Mesendoderm (in vitro differentiated cells): ENCODE results near the gene TMEM179.

Source experiments
- DNase-seq: peaks from one replicate; pipeline ENCODE4 v3.0.0; 2013
- H2AK5ac ChIP-seq: 2 replicates; pipeline ENCODE4 v1.6.1; 2013; ENCODE audit warnings: low read length, inconsistent platforms
- H2BK120ac ChIP-seq: 2 replicates; pipeline ENCODE4 v1.6.1; 2013; ENCODE audit warnings: low read depth, mild to moderate bottlenecking, low read length, moderate library complexity, mixed read lengths
- H2BK15ac ChIP-seq: replicated peaks from 2 replicates; pipeline ENCODE4 v1.6.1; 2013; ENCODE audit warnings: low read depth, mild to moderate bottlenecking, moderate library complexity
- H2BK5ac ChIP-seq: 2 replicates; pipeline ENCODE4 v1.6.1; 2013; ENCODE audit warnings: low read length, inconsistent platforms
- H3K18ac ChIP-seq: 2 replicates; pipeline ENCODE4 v1.6.1; 2013; ENCODE audit warnings: mild to moderate bottlenecking, low read length, mixed read lengths
- H3K23ac ChIP-seq: one replicate; pipeline ENCODE4 v1.6.1; 2013; ENCODE audit warnings: low read length
- H3K27ac ChIP-seq: 2 replicates; pipeline ENCODE4 v1.5.1; 2013; ENCODE audit warnings: low read depth, mild to moderate bottlenecking, inconsistent platforms, low read length, moderate library complexity
- H3K27me3 ChIP-seq: 2 replicates; pipeline ENCODE4 v1.6.1; 2013; ENCODE audit warnings: low read length, control low read depth, mild to moderate bottlenecking, inconsistent platforms; ENCODE audit not compliant: insufficient read depth, poor library complexity
- H3K36me3 ChIP-seq: 2 replicates; pipeline ENCODE4 v1.6.1; 2013; ENCODE audit warnings: low read length, inconsistent platforms; ENCODE audit not compliant: control insufficient read depth, insufficient read depth
- H3K4ac ChIP-seq: one replicate; pipeline ENCODE4 v1.6.1; 2013; ENCODE audit warnings: low read depth, mild to moderate bottlenecking, low read length, moderate library complexity
- H3K4me1 ChIP-seq: 2 replicates; pipeline ENCODE4 v1.6.1; 2013; ENCODE audit warnings: low read depth, low read length, inconsistent platforms; ENCODE audit not compliant: control insufficient read depth
- H3K4me2 ChIP-seq: 2 replicates; pipeline ENCODE4 v1.6.1; 2013; ENCODE audit warnings: low read length
- H3K4me3 ChIP-seq: 2 replicates; pipeline ENCODE4 v1.5.1; 2013; ENCODE audit warnings: mild to moderate bottlenecking, low read length
- H3K56ac ChIP-seq: one replicate; pipeline ENCODE4 v1.6.1; 2013; ENCODE audit warnings: low read length
- H3K79me1 ChIP-seq: 2 replicates; pipeline ENCODE4 v1.6.1; 2013; ENCODE audit warnings: low read length, inconsistent platforms
- H3K79me2 ChIP-seq: 2 replicates; pipeline ENCODE4 v1.6.1; 2013; ENCODE audit warnings: mild to moderate bottlenecking, low read length; ENCODE audit not compliant: control insufficient read depth, insufficient read depth
- H3K9ac ChIP-seq: 2 replicates; pipeline ENCODE4 v1.6.1; 2013; ENCODE audit warnings: low read length, inconsistent platforms
- H4K5ac ChIP-seq: one replicate; pipeline ENCODE4 v1.6.1; 2013; ENCODE audit warnings: low read length
- H4K8ac ChIP-seq: one replicate; pipeline ENCODE4 v1.6.1; 2013; ENCODE audit warnings: low read depth, mild to moderate bottlenecking, control low read depth, low read length, moderate library complexity
- WGBS: extraction: QIAGEN DNeasy Blood & Tissue Kit; methylation state at CpG from one replicate; pipeline ENCODE4 v1.1.7; 2013; ENCODE audit warnings: low lambda C conversion rate, missing lambda C conversion rate; ENCODE audit not compliant: insufficient coverage; ENCODE audit errors: extremely low coverage; 5-methylcytosine and 5-hydroxymethylcytosine counted together

TMEM179 gene

GRCh38 chr14:104643306-104643705 lies 38.7 kb upstream of the TMEM179 start:
- Histone ChIP-seq H3K4ac (no peak overlapping the region), H4K5ac (no peak overlapping the region), H3K4me1 (peaks cover 9% of the 10 kb centered on the region), H3K9ac (no peak overlapping the region), H2BK5ac (peak overlapping the region; percentile 87), H3K4me3 (no peak overlapping the region), H3K18ac (no peak overlapping the region), H2AK5ac (no peak overlapping the region), H3K56ac (peak overlapping the region; percentile 47), H3K23ac (no peak overlapping the region), H2BK15ac (no peak overlapping the region), H2BK120ac (peak overlapping the region; percentile 16), H3K27me3 (no peaks in the 10 kb centered on the region), H3K4me2 (no peak overlapping the region), H4K8ac (peak overlapping the region; percentile 14), H3K79me1 (no peaks in the 10 kb centered on the region), H3K27ac (peak overlapping the region; percentile 93), H3K79me2 (no peaks in the 10 kb centered on the region), H3K36me3 (no peaks in the 10 kb centered on the region)
- no CpG with 5 or more reads among the region's 8 CpGs for WGBS
- no peak for DNase-seq

DNA sequence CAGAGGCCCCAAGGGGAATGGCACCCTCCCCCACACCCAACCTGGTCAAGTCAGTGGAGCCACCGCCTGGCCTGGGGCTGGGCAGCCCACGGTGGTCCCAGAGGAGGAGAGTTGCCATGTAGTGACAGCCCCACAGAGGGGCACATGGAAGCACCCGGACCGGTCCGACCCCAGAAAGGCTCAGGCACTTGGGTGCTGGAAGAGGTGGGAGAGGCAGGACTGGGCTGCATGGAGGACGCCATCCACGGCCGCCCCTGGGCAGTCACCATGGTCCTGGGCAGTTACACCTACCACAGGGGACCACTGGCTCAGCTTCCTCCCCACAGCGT lies 37.9 kb upstream of the TMEM179 start:
- H3K36me3 ChIP-seq = no peaks in the 10 kb centered on the region
- peak overlapping the region; percentile 17 for H2BK5ac ChIP-seq
- peak overlapping the region; percentile 18 for H3K18ac ChIP-seq
- no peak overlapping the region for H3K4me2 ChIP-seq
- WGBS = no CpG with 5 or more reads among the region's 9 CpGs
- no peak overlapping the region for H3K4me3 ChIP-seq
- no peak overlapping the region for H3K23ac ChIP-seq
- peak overlapping the region; percentile 68 for H3K56ac ChIP-seq
- H3K27ac ChIP-seq = no peak overlapping the region
- DNase-seq = no peak
- H3K9ac ChIP-seq = no peak overlapping the region
- no peaks in the 10 kb centered on the region for H3K79me1 ChIP-seq
- peaks cover 9% of the 10 kb centered on the region for H3K4me1 ChIP-seq
- no peaks in the 10 kb centered on the region for H3K27me3 ChIP-seq
- no peak overlapping the region for H2BK120ac ChIP-seq
- H4K8ac ChIP-seq = no peak overlapping the region
- no peak overlapping the region for H2BK15ac ChIP-seq
- H2AK5ac ChIP-seq = no peak overlapping the region
- H4K5ac ChIP-seq = no peak overlapping the region
- H3K79me2 ChIP-seq = no peaks in the 10 kb centered on the region
- H3K4ac ChIP-seq = peak overlapping the region; percentile 8

- H2AK5ac ChIP-seq = peak overlapping the region; percentile 18
- H3K36me3 ChIP-seq = no peaks in the 10 kb centered on the region
- no peaks in the 10 kb centered on the region for H3K79me1 ChIP-seq
- H3K4me3 ChIP-seq = no peak overlapping the region
- DNase-seq = no peak
- no peak overlapping the region for H2BK15ac ChIP-seq
- H3K4me1 ChIP-seq = peaks cover 9% of the 10 kb centered on the region
- no peak overlapping the region for H4K8ac ChIP-seq
- H3K27me3 ChIP-seq = no peaks in the 10 kb centered on the region
- no peaks in the 10 kb centered on the region for H3K79me2 ChIP-seq
- no peak overlapping the region for H3K4me2 ChIP-seq
- WGBS = no CpG with 5 or more reads among the region's 23 CpGs
- H3K23ac ChIP-seq = no peak overlapping the region
- H3K18ac ChIP-seq = peak overlapping the region; percentile 18
- H2BK5ac ChIP-seq = no peak overlapping the region
- no peak overlapping the region for H3K9ac ChIP-seq
- H3K4ac ChIP-seq = peak overlapping the region; percentile 8
- no peak overlapping the region for H2BK120ac ChIP-seq
- peak overlapping the region; percentile 68 for H3K56ac ChIP-seq
- H3K27ac ChIP-seq = no peak overlapping the region
- no peak overlapping the region for H4K5ac ChIP-seq
These were observed 37.4 kb upstream of the TMEM179 start for GRCh38 chr14:104641753-104642539.

- Histone ChIP-seq H3K79me2 (no peaks in the 10 kb centered on the region), H3K23ac (no peak overlapping the region), H3K56ac (peak overlapping the region; percentile 84), H2BK15ac (no peak overlapping the region), H2AK5ac (peak overlapping the region; percentile 43), H3K4me1 (peaks cover 9% of the 10 kb centered on the region), H2BK120ac (no peak overlapping the region), H3K79me1 (no peaks in the 10 kb centered on the region), H3K36me3 (no peaks in the 10 kb centered on the region), H3K18ac (no peak overlapping the region), H4K5ac (no peak overlapping the region), H3K27ac (no peak overlapping the region), H4K8ac (no peak overlapping the region), H3K4ac (no peak overlapping the region), H3K27me3 (no peaks in the 10 kb centered on the region), H3K9ac (no peak overlapping the region), H3K4me2 (no peak overlapping the region), H3K4me3 (no peak overlapping the region), H2BK5ac (no peak overlapping the region)
- no CpG with 5 or more reads among the region's 10 CpGs for WGBS
- no peak for DNase-seq
These were observed 36.1 kb upstream of the TMEM179 start for GRCh38 chr14:104640681-104641080.

GRCh38 chr14:104639885-104640548 lies 35.4 kb upstream of the TMEM179 start:
- no peak overlapping the region for H3K4ac ChIP-seq
- H3K27ac ChIP-seq = no peak overlapping the region
- H3K9ac ChIP-seq = peak overlapping the region; percentile 52
- H2BK15ac ChIP-seq = no peak overlapping the region
- peaks cover 7% of the 10 kb centered on the region for H3K4me1 ChIP-seq
- H2BK5ac ChIP-seq = peak overlapping the region; percentile 59
- H2AK5ac ChIP-seq = peak overlapping the region; percentile 43
- no peaks in the 10 kb centered on the region for H3K27me3 ChIP-seq
- no peak overlapping the region for H3K4me2 ChIP-seq
- H3K36me3 ChIP-seq = no peaks in the 10 kb centered on the region
- no peaks in the 10 kb centered on the region for H3K79me2 ChIP-seq
- H3K79me1 ChIP-seq = no peaks in the 10 kb centered on the region
- no peak overlapping the region for H2BK120ac ChIP-seq
- no peak overlapping the region for H3K18ac ChIP-seq
- no peak overlapping the region for H4K8ac ChIP-seq
- no peak overlapping the region for H3K23ac ChIP-seq
- peak; percentile 86 for DNase-seq
- WGBS = no CpG with 5 or more reads among the region's 24 CpGs
- no peak overlapping the region for H4K5ac ChIP-seq
- H3K56ac ChIP-seq = peak overlapping the region; percentile 84
- H3K4me3 ChIP-seq = no peak overlapping the region
